Hypothalamus (tissue), 51 donors: ENCODE measurements around the gene EXOSC7.

Experiments
- DNase-seq, 51 donors: peaks; one replicate each; lab custom pipeline; 2025; lab: John Stamatoyannopoulos, UW

The EXOSC7 gene

DNA sequence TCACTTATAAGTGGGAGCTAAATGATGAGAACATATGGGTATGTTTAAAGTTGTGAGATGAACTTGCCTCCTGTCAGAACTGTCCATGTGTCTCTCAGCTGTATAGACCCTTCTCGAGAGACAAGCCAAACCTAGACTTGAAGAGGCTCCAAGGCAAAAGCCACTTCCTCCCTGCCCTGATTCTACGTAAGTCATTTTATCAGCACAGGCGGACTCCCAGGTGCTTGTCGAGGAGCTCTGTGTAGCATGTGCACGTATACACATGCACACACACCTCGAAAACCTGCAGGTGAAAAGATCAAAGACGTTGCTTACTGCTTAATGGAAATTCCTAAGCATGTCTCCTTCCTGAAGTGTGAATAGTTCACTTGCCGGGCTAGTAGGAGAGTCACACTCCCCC is 44.5 kb downstream of the EXOSC7 start:
- no peak for DNase-seq

DNA sequence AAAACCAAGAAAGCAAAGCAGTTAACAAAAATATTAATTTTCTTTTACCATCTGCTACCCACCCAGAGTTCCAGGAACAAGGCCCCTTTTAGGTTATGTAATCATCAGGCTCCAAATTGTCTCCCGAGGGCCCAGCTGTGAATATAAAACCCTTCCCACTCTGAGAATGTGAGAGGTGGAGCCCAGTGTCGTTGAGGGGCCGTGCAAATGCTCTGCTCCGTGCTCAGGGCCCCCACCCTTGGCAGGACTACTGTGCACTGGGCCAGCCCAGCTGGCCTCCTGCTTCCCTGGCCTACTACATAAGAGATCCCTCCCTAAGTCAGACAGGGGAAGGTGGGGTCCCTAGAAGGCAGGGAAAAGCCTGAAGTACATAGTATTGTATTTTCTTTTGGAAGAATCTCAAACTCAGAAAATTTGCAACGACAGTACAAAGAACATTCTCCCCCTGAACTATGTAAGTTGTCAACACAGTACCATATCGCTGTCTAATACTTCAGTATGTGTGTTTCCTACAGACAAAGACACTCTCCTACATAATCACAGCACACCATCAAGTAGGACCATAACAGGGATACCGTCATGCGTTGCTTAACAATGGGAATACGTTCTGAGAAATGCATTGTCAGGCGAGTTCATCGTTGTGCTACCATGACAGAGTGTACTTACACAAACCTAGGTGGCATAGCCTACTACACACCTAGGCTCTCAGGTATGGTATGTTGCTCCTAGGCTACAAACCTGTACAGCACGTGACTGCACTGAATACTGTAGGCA is 45.7 kb downstream of the EXOSC7 start:
- no peak for DNase-seq

GRCh38 chr3:45023675-45024074 is 47.6 kb downstream of the EXOSC7 start:
- no peak for DNase-seq

DNA sequence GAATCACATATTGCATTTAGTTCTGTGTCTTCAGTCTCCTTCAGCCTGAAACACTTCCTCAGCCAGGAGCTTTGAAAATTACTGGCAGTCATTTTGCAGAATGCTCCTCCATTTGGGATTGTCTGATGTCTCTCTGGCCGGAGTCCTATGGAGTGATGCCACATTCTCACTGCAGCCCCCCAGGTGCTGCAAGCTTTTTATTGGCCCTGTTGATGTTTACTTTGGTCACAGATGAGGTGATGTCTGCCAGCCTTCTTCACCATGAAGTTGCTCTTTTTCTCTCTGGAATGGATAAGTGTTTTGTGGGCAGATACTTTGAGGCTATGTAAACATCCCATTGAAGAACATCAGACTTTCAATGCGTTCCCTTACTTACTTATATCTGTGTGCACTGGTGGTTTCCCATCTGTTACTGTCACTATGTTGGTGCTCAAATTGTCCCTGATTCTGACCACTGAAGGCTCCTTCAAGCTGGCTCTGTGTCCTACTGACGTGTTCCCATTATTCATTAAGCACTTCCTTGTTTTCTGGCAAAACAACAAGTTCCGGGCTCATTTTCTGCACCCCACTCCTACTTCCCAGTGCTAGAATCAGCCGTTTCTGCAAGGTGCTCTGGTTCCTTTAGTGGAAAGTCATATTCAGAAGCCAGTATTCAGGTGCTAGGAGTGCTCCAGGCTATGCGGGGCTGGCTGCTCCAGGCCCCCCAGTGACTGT is 48.7 kb downstream of the EXOSC7 start:
- DNase-seq, result no peak

GRCh38 chr3:45026038-45026437 is 50.0 kb downstream of the EXOSC7 start, which contains the start of gene CLEC3B:
Gene CLEC3B (plus strand): TSS chr3:45026303. CDS start chr3:45026363, 60 bp downstream.
- no peak for DNase-seq

DNA sequence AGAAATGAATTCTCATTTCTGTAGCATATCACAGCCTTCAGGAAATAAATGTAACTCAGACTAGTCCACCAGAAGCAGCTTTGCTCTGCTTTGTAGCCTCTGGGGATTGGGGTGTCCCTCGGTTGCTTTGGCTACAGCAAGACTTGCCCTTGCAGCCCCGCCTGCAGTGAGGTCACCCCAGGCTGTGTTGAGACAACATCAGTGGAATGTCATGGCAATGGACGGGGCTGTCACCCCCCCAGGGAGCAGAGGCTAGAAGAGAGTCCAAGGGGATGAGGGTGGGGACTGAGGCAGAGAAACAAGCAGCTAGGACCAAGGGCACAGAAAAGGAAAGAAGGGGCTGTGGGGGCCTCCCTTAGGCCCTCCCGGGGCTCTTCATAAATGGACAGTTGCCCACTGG is 50.9 kb downstream of the EXOSC7 start:
- DNase-seq, result no peak

DNA sequence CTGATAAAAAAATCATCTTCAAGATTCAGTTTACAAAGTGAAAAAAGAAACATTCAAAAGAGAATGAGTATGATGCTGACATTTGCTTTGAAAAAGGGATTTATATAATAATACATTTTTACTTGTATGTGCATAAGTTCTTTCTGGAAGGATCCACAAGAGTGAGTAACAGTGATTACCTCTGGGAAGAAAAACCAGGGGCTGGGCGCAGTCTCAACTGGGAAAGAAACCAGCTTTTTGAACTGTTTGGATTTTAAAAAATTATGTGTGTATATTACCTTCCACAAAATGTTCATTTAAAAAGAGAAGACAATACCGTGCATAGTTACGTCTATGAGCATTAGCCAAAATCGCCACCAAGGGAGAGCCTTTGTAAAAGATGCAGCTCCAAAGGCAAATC is 51.4 kb downstream of the EXOSC7 start:
- DNase-seq, result no peak

- DNase-seq, result no peak
Measured at GRCh38 chr3:45029216-45029615, 53.2 kb downstream of the EXOSC7 start.

- DNase-seq, result no peak
Measured at GRCh38 chr3:45029661-45030060, 53.6 kb downstream of the EXOSC7 start.

DNA sequence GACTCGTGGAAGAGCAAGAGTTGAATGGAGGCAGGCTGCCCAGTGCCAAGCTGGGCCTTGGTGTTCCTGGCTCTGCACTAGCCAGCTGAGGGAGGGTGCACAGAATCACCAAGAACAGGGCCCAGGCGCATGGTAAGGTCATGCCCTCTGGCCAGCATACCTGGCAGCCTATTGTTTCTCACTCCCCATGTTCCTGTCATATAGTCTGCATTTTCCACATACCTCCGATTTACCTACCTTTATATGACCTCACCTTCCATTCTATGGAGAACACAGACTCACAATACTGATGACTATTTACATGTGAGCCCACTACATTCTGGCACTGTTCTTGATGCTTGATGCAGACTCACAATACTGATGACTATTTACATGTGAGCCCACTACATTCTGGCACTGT is 55.5 kb downstream of the EXOSC7 start:
- no peak for DNase-seq

GRCh38 chr3:45032113-45032512 is 56.1 kb downstream of the EXOSC7 start:
- DNase-seq, result no peak

- no peak for DNase-seq
Measured at GRCh38 chr3:45033791-45034190, 57.7 kb downstream of the EXOSC7 start.

DNA sequence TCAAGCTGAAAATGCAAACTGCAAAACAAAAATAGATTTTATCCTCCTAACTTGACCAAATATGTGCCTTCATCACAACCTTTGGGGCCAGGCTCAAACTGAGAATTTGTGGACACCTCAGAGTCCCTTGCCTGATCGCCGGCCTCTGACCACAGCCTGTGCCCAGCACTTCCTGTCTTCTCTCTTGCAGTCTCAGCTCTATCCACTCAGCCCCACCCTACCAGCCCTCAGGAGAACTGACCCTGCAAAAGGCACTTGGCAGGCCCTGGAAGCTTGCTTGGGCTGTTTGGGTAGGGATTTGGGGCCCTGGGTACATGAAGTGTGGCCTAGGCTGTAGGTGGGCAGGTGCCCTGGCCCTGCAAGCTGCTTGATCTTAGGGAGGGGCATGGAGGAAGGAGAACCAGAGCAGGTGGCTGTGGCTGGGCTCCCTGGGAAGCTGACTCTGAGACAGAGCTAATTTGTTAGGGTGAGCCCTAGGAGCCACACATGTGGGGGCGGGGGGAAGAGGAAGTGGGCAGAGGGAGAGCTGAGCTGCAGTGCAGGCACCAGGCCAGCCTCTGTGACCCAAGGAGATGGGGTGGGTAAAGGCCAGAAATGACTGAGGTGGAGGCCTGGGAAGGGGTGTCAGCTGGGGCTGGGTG is 58.7 kb downstream of the EXOSC7 start:
- DNase-seq, result peak in 36 of 51 donors; percentile 10 to 68 (median 38)

DNA sequence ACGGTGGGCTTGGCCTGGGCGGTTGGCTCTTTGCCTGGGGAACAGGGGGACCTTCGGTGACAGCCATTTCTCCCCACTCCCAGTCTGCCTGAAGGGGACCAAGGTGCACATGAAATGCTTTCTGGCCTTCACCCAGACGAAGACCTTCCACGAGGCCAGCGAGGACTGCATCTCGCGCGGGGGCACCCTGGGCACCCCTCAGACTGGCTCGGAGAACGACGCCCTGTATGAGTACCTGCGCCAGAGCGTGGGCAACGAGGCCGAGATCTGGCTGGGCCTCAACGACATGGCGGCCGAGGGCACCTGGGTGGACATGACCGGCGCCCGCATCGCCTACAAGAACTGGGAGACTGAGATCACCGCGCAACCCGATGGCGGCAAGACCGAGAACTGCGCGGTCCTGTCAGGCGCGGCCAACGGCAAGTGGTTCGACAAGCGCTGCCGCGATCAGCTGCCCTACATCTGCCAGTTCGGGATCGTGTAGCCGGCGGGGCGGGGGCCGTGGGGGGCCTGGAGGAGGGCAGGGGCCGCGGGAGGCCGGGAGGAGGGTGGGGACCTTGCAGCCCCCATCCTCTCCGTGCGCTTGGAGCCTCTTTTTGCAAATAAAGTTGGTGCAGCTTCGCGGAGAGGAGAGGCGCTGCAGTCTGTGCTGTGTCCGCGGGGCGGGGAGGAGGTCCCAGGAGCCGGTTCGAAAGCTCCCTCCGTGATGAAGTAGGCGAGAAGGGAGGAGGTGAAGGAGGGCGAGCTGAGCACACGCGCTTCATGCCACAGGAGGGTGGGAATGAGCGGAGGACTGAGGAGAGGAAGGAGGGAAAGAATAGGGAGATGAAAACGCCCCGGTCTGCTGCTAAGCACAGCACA is 59.6 kb downstream of the EXOSC7 start:
- peak in 11 of 51 donors; percentile 13 to 49 (median 20) for DNase-seq

GRCh38 chr3:45037720-45038455 is 61.8 kb downstream of the EXOSC7 start:
- peak in 50 of 51 donors; percentile 16 to 92 (median 76) for DNase-seq

GRCh38 chr3:45041666-45042065 is 65.6 kb downstream of the EXOSC7 start:
- no peak for DNase-seq

DNA sequence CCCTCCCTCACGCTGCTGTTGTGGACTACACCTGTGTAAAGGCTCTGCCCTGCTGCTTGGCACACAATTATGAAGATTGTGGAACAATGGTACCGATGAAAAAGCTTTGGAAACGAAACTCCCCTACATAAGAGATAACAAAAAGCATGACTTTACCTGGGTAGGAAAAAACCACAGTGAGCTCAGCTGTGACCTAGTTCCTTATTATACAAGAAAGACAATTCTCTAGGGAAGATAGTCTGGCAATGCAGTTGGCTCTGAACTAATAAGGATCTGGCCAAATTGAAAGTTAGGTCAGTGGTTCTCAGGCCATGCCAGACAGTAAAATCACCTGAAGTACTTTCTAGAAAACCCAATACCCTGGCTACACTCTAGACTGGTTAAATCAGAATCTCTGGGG is 66.1 kb downstream of the EXOSC7 start:
- no peak for DNase-seq

GRCh38 chr3:45043728-45044299 is 67.8 kb downstream of the EXOSC7 start:
- peak in 1 of 51 donors; percentile 28 for DNase-seq

- no peak for DNase-seq
Measured at GRCh38 chr3:45048244-45048643, 72.2 kb downstream of the EXOSC7 start.

- DNase-seq, result no peak
Measured at GRCh38 chr3:45049807-45050206, 73.8 kb downstream of the EXOSC7 start.
